Heart left ventricle (tissue), 13 donors: Measurements from ENCODE around the gene NFIB.

Experiments
- POLR2A ChIP-seq, 2 donors: fragments of 450-650 bp; IDR thresholded peaks; one replicate each; pipeline ENCODE4 v1.6.1; 2017; ENCODE audit warnings: antibody characterized with exemption in 2 of 2, mild to moderate bottlenecking in 2 of 2, moderate library complexity in 2 of 2
- TF ChIP-seq, protein P1 (sequence below), 12 donors: fragments of 200-600 bp; sonication (generic) in 4 of 12; IDR thresholded peaks; one replicate each; pipeline versions ENCODE4 v1.5.0 to v1.8.0; 2018 to 2022; ENCODE audit warnings: antibody characterized with exemption in 12 of 12, mild to moderate bottlenecking in 5 of 12
- donor health status: ischemic (EF 13 %, LVEDD 7.1; RV severe dilation, severe dysfunction).
- donor health status: DM: no; HTN: yes; CAD: no.
- donor health status: DM: no; HTN: no; CAD: no.
- donor health status: ischemic (EF 25% LVEDD 6.9; RV normal size, moderate dysfunction).
- donor health status: ischemic (EF 25% LVEDD 5.7; RV mildly dilated, moderate dysfunction).
- donor health status: ischemic (EF 35%, LVEDD 5.7; RV mildly dilated, moderate dysfunction).
- donor health status: nonischemic (EF 11% LVEDD 7.7; RV severe dilation, severe dysfunction).
- donor health status: DM: yes; HTN: yes; CAD: no.
- donor health status: PGD.
- donor health status: ischemic (EF 29% LVEDD 5.4; RV normal size, mild dysfunction).
- donor health status: nonischemic (EF 23%, LVEDD 6.1; RV moderate dilation, normal function).

GRCh38 chr9:14189146-14189545 is 124.8 kb downstream of the NFIB start:
- TF ChIP-seq, protein P1, sequence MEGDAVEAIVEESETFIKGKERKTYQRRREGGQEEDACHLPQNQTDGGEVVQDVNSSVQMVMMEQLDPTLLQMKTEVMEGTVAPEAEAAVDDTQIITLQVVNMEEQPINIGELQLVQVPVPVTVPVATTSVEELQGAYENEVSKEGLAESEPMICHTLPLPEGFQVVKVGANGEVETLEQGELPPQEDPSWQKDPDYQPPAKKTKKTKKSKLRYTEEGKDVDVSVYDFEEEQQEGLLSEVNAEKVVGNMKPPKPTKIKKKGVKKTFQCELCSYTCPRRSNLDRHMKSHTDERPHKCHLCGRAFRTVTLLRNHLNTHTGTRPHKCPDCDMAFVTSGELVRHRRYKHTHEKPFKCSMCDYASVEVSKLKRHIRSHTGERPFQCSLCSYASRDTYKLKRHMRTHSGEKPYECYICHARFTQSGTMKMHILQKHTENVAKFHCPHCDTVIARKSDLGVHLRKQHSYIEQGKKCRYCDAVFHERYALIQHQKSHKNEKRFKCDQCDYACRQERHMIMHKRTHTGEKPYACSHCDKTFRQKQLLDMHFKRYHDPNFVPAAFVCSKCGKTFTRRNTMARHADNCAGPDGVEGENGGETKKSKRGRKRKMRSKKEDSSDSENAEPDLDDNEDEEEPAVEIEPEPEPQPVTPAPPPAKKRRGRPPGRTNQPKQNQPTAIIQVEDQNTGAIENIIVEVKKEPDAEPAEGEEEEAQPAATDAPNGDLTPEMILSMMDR (IDR thresholded peaks at IDR 0.05): no peak
- TF ChIP-seq POLR2A (IDR thresholded peaks at IDR 0.05): no peak
